Tongue (tissue), 3 donors: ENCODE data around the gene BLOC1S6. TPM values are rescaled to one million over a fixed set of nuclear protein-coding genes. Genes with fewer than 3 reads are reported as not detected.
A peak's percentile ranks its signal among the peaks of the same experiment; 100 is the strongest.
"Not testable (repeated sequence)": the region's sequence is repeated elsewhere in the genome, so short reads cannot be mapped to it uniquely, and the experiment has no call there.

Experiments
- DNase-seq: peaks from one replicate; pipeline ENCODE4 v3.0.0-alpha.2; 2015
- small RNA-seq: library from RNA; depleted of rRNA; stranded (forward); fragments of <200 nt; gene quantifications from one replicate; pipeline ENCODE3, GENCODE V24; 2014; ENCODE audit warnings: low replicate concordance
- total RNA-seq: library from RNA; depleted of rRNA; stranded (reverse); fragments of >200 nt; gene quantifications from one replicate; pipeline ENCODE4 v1.2.3, GENCODE V29; 2014

Gene BLOC1S6
- total RNA-seq, 1 donor from 2014 or later = 73.8 TPM

- peak; percentile 39 for DNase-seq
These were observed 54.2 kb downstream of the BLOC1S6 start for GRCh38 chr15:45641374-45641781.

- DNase-seq = no peak
These were observed 55.1 kb downstream of the BLOC1S6 start for GRCh38 chr15:45641999-45642932.

GRCh38 chr15:45644437-45644836, 57.3 kb downstream of the BLOC1S6 start:
- no peak for DNase-seq

- DNase-seq = no peak
These were observed 58.1 kb downstream of the BLOC1S6 start for GRCh38 chr15:45645026-45645980.

- DNase-seq = no peak
These were observed 59.0 kb downstream of the BLOC1S6 start for GRCh38 chr15:45646220-45646619.

GRCh38 chr15:45647828-45648227, 60.6 kb downstream of the BLOC1S6 start:
- DNase-seq = no peak

GRCh38 chr15:45648521-45649200, 61.5 kb downstream of the BLOC1S6 start:
- DNase-seq = no peak

- not testable (repeated sequence) for DNase-seq
These were observed 62.8 kb downstream of the BLOC1S6 start for GRCh38 chr15:45650007-45650406.

GRCh38 chr15:45650889-45651525, 63.8 kb downstream of the BLOC1S6 start:
- DNase-seq = no peak

- DNase-seq = no peak
These were observed 66.7 kb downstream of the BLOC1S6 start for GRCh38 chr15:45653702-45654424.

- DNase-seq = no peak
These were observed 67.6 kb downstream of the BLOC1S6 start for GRCh38 chr15:45654749-45655148.

- DNase-seq = no peak
These were observed 70.1 kb downstream of the BLOC1S6 start for GRCh38 chr15:45657254-45657653.

- no peak for DNase-seq
These were observed 70.8 kb downstream of the BLOC1S6 start for GRCh38 chr15:45657764-45658545.

Small RNAs within 50 kb of the gene (small RNA-seq; reads per million reads assigned to genes)
- gene DPPA5P2 = not detected
- gene RF00019 = not detected

Other genes with a start within 250 kb of the BLOC1S6 start
- gene GATM, start 208.8 kb upstream of the BLOC1S6 start, total RNA-seq = 743 TPM
- 14.5 TPM for gene SLC30A4, start 64.6 kb upstream of the BLOC1S6 start, total RNA-seq
- gene SQOR, start 47.6 kb downstream of the BLOC1S6 start, total RNA-seq = 23.2 TPM